Smooth muscle cell of the brain vasculature (primary cell): Measurements from ENCODE around the gene ARL15.
A peak's percentile ranks its signal among the peaks of the same experiment; 100 is the strongest.
"Not testable (repeated sequence)": the region's sequence is repeated elsewhere in the genome, so short reads cannot be mapped to it uniquely, and the experiment has no call there.

Source experiments
- DNase-seq: peaks from one replicate; pipeline ENCODE4 v3.0.0-alpha.2; 2012; ENCODE audit warnings: low read depth, low spot score

ARL15 gene

DNA sequence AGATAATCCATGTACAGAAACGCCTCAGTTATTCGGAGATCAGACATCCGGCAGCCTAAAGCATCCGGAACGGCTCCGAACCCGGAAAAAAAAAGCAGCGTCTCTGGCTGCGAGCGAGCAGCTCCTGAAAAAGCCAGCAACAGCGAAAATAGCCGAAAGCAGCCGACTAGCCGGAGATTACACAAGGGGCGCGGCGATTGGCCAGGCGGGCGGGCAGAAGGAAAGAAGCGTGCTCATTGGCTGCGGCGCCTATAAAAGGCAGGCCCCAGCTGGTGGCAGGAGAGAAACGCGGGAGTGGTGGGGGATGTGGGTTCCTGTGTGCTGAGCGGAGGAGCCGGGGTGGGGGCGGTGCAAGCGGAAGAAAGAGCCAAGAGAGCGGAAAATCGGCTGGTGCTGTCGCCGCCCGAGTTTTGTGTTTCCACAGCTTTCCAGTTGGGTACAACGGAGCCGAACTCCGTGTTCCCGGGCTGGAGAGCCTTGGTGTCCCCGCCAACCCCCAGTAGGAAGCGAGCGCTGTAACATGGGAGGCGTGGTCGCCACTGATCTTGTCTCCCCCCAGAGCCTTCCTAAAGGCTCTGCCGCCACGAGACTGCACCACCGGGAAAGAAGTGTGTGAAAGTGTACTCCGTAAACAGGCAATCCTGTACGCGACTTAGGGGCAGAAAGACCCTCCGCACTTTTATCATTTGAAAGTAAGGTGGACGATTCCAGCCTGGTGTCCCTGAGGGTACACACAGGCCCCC is at the start of gene ARL15:
Gene ARL15, minus strand, starts transcription at position 141 of the 743 bp plus-strand sequence.
- peak; percentile 85 for DNase-seq

DNA sequence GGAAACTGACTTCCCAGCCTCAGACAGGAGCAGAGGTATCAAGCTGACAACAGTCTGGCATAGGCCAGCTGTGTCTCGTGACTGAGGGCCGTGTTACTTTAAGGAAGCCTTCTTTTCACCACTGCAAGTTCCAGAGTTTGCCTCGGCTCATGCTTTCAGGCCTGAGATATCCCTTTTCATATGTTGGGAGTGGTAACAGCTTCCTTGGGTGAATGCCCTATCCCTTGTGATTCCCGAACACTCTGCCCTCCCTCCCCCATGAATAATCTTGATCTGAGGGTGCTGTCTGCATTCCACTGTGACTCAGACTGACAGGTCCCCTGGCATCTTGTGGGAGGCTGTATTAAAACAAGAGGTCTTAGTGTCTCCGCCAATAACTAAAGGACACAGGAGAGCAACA is 49.7 kb upstream of the ARL15 start:
- no peak for DNase-seq

DNA sequence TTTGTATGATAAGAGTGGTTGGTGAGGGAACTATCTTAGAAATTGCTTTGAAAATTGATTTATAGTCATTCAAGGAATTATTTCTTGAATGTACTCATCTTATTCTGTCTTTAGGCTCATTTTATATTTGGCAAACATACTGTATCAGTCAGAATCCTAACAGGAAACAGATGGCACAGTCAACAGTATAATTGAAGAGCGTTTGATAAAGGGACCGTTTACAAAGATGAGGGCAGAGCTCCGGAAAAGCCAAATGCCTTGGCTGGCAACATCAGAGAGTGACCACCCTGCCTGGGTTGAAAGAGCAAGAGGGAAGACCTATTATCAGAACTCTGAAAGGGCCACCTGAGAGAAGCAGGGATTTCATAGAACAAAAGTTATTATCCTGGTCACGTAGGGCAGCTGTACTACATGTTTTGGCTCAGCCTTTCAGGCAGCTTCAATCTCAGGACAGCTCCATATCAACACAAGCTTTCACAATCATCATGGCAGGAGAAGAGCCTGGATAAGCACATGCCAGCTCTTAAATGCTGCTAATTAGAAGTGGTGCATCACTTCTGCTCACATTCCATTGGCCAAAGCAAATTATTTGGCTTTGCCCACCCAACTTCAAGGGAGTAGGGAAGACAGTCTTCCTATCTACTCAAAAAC is 47.2 kb upstream of the ARL15 start:
- no peak for DNase-seq

DNA sequence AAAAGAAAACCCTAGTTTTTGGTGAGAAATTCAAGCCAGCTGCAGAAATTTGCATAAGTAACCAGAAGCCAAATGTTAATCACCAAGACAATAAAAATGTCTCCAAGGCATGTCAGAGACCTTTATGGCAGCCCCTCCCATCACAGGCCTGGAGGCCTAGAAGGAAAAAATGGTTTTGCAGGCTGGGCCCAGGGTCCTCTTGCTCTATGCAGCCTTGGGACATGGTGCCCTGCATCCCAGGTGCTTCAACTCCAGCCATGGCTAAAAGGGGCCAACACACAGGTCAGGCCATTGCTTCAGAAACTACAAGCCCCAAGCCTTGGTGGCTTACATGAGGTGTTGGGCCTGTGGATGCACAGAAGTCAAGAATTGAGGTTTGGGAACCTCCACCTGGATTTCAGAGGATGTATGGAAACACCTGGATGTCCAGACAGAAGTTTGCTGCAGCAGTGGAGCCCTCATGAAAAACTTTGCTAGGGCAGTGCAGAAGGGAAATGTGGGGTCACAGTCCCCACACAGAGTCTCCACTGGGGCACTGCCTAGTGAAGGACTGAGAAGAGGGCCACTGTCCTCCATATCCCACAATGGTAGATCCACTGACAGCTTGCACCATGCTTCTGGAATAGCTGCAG is 43.7 kb upstream of the ARL15 start:
- DNase-seq = not testable (repeated sequence)

DNA sequence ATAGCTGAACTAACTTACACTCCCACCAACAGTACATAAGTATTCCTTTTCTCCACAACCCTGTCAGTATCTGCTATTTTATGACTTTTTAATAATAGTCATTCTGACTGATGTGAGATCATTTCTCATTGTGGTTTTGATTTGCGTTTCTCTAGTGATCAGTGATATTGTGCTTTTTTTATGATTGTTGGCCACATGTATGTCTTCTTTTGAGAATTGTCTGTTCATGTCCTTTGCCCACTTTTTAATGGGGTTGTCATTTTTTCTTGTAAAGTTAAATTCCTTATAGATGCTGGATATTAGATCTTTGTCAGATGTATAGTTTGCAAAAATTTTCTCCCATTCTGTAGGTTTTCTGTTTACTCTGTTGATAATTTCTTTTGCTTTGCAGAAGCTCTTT is 42.2 kb upstream of the ARL15 start:
- DNase-seq = not testable (repeated sequence)

DNA sequence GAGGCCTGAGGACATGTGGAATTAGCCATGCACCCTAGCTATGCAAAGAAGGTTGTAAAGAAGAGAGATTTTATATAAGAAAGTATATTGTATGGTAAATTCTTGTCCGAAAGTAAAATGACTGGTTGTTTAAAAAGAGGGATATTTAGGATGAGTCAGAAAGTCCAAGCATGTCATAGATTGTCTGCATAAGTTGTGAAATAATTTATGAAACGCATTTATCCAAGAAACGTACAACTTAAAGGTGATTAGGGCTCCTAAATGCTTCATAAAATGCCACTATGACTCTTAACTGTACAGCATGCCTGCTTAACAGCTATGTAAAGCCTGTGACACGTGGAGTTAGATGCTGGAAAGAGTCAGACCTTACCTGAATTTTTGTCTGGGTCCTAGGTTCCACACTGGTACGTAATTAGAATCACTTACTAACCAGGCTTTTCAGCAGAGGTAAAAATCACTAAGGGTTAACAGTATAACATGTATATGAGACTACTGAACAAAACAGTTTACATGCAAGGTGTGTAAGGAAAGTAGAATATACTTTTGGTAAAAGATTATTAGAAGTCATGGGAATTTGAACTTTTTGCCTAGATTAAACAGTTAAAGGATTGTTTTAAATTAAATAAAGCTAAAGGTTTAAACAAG is 37.0 kb upstream of the ARL15 start:
- no peak for DNase-seq

DNA sequence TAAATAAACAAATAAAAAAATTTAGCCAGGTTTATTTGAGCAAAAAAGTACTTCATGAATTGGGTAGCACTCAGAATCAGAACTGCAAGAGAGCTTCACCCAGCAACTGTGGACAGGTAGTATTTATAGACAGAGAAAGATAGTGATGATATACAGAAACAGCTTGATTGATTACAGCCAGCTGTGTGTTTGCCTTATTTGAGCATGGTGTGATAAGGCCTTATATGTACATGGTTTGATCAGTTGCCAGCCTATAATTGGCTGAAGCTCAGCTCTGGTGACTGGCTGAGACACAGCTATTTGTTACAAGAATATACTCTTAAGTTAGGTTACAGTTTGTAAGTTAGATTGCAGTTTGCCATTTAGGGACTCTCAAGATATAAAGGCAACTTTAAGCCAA is 34.3 kb upstream of the ARL15 start:
- no peak for DNase-seq

DNA sequence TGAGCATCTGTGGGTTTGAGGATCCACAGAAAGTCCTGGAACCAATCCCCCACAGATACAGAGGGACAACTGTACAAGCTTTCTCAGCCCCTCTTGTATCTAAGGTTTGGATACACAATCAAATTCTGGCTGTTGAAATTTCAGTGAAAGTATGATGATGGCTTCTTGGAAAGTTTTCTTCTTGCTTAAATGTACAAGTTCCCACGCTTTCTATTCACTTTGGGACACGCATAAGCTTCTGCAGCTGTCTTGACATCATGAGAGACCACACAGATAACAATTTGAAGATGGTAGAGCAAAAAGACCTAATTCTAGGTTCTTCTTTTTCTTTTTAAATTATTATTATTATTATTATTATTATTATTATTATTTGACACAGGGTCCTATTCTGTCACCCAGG is 31.6 kb upstream of the ARL15 start:
- DNase-seq = no peak

DNA sequence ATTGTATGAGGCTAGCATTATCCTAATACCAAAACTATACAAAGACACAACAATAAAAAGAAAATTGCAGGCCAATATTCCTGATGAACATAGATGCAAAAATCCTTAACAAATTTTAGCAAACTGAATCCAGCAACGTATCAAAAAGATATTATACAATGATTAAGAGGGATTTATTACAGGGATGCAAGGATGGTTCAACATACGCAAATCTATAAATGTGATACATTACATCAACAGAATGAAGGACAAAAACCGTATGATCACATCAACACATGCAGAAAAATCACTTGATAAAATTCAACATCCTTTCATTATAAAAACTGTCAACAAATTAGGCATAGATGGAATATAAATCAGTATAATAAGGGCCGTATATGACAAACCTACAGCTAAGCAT is 27.1 kb upstream of the ARL15 start:
- DNase-seq = no peak

DNA sequence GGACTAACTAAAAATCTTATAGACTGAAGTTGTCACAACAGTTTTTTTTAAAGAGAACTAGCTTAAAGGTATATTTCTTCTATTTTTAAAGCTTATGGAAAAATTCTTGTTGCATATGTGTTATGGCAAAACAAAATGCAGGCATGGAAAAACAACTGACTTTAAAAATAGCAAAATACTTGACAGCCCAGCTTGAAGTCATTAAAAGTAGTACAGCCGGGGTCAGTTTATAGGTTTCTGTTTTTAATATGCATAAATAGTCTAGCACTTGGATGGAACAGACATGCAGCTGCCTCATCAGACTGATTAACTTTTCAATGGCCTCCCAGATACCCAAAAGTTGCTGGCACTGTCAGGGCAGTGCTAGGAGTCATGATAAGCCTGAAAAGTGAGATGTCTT is 22.3 kb upstream of the ARL15 start:
- no peak for DNase-seq

DNA sequence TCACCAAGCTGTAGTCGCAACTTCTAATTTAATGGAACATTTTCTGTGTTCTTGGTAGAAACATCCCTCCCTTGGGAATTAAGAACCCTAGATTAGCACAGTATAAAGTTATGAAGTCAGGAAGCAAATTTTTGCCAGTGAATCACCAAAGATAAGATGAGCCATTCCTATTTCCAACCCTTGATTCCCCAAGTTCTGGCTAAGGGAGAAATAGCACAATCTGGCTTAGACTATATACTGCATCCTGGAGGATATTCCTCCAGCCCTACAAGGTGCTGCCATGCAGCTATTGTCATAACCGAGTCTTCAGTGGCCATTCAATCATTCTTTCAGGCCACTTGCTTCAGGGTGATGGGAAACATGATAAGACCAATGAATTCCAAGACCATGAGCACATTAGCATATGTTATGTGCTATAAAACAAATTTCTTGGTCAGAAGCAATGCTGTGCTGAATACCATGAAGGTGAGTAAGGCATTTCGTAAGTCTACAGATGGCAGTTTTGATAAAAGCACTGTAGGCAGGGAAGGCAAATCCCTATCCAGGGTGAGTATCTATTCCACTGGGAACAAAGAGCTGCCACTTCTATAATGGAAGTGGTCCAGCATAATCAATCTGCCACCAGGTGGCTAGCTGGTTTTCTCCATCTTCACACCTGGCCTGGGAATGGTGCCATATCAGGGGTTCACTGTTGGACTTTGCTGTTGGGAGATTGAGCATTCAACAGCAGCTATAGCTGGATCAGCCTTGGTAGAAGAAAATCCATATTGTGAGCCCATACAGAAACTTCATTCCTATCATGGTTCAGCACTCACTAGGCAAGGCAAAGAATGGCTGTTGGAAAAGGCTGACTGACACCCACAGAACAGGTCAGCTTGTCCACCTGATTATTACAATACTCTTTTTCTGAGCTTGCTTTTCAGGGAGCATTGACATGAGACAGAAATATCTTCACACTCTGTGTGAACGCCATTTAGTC is 19.6 kb upstream of the ARL15 start:
- no peak for DNase-seq

DNA sequence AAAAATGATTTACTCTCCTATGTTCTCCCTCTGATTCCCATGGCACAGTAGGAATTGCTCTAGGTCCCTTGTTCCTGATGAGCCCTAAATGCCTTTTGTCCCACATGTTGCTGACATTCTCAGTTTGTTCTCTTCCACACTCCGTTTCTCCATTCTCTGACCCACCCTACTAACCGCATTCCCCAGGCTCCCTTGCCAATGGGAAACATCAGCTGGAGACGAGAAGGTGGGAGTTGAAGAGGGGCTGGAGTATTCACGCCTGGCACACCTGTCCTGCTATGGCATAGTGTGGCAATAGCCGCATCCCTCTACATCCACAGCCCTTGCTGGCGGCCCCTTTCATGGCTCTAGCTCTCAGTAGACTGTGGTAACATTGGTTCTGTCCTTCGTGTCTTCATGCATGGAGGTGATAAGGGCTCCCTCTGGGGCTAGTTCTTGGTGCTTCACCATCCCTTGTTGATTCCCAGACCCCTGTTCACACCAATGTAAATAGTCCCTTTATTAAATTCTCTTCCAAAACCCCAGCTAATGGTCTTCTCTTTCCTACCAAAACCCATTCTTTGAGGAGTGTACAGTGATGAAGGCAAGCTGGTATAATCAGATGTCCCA is 16.4 kb upstream of the ARL15 start:
- no peak for DNase-seq

DNA sequence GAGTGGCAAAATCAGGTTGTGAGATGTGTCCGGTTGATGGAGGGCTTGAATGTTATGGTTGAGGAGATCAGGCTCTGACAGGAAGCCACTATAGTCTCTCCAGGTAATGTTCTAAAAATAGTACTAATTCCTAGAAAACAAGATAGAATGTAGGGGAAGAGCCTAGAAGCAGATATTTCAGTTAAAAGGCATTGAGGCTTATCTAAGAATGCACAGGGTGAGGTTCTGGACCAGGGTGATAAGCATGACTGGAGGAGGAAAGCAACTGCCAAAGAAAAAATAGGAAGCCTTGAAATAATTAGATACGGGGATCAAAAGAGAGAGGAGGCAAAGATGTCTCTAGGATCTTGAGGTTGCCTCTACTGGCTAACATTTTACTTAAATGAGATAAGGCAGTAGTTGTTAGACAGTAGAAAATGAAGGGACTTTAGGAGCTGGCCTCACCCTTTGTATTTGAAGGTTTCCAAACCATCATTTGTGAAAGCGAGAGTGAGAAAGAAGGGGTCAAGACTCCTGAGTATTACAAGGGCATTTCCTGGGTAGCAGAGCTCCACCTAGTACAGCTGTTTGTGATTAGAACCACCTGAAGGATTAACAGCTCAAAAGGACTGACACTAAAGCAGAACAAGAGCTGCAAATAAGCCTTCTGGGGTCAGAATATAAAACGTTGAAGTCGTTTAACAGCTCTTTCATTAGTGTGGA is 15.4 kb upstream of the ARL15 start:
- no peak for DNase-seq

DNA sequence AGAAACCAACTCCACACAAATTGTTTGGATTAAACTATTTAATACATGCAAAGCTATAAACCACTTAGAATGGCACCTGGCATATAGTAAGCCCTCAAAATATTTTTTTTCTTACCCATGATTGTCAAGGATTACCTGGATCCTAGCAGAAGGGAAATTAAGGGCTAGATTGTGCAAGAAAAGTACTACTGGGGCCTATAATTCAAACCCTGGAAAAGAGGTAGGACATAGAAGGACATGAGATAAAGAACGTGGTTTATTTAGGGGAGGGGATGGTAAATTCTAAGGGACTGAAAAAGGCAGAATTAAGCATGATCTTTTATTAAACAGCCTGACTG is 14.9 kb upstream of the ARL15 start:
- no peak for DNase-seq

DNA sequence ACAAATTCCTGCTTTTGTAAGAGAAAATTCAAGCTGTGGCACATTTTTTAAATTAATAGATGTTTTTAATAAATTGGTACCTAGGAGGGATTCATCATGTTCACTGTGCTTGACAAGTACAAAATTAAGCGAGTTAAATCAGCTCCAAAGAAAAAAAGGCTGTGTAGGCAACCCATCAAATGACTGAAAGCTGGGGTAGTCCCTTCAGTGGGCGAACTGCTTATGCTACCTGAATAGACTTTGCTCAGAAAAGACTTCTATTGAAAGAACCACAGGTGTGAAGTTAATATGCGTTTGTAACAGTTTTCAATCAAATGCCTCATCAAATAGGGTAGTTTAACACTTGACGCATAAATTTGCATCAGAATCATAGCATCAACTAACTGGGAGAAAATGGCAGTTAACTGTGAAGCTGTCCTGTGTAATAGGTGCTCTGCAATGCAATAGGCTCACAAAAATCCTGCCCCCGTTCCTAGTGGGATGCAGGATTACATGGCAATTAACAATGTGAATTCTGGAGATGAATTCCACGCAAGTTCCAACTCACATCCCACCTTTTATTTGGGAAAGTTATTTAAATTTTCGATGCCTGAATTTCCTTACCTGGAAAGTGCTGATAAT is 14.4 kb upstream of the ARL15 start:
- DNase-seq = no peak

DNA sequence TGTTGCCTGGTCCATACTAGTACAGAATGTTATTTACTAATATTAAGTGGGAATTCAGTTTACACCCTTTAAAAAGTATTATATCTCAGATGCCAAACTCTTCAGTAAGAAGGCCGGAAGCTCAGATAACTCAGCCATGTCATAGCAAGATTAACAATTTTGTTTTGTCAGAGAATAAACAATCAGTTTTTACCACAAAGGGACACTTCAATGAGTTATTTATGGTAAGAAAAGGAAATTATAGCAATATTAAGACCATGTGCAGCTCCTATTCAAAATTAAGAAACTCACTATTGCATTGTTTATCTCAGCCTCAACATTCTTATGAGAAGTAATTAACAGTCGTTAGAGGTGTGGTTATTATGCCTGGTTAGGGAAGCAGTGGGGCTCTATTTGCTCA is 13.1 kb upstream of the ARL15 start:
- DNase-seq = no peak

DNA sequence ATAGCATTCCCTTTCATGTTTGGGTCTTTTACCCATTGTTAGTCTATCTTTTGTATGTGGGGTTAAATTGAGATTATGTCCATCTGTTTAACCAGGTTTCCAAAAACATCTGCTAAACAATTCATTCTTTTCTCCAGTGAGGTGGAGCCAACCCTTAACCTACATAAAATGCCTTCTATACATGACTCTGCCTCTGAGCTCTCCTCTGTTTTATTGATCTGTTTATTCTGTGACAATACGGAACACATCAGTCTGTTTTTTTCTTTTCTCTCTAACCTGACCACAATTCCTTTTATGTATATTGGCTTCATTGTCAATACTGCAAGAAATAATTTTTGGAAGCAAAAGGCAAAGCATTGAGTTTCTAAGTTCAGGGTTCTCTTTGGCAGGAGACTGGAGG is 9.9 kb upstream of the ARL15 start:
- DNase-seq = no peak

DNA sequence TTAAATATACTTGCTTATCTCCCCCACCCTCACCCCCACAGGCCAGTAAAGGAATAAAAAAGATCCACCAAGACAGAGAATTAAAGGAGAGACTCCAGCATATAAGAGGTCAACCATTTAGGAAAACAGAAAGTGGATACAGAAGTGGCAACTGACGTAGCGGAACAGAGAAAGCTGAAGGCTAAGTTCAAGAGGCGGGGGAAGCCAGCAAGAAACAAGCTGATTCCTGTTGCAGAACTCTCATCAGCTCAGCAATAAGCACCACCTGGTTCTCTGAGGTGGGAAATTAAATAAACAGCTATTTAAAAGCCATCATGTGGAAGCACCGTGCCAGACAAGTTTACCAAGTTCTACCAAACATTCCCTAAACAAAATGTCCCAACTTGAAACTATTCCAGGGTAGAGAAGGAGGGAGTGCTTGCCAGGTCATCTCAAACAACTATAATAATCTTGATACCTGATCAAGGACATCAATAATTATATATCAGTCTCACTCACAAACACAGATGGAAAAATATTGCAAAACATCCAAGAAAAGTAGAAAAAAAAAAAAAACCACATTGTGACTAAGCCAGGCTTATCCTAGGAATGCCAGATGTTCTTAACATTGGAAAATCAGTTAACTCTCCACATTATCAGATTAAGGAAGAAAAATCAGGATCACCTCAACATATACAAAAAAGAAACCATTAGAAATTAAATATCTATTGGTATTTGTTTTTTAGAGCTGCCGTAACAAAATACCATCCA is 7.3 kb upstream of the ARL15 start:
- DNase-seq = no peak
